SK-N-MC (cell line): Measurements from ENCODE around the gene ALPL.

Experiments used
- EZH2 ChIP-seq: fragments of 200-600 bp; sonication (generic); IDR thresholded peaks from one replicate; pipeline ENCODE4 v1.6.1; 2017; ENCODE audit warnings: antibody characterized with exemption
- FOXP2 ChIP-seq: optimal IDR thresholded peaks from 2 replicates; pipeline ENCODE3; 2011; ENCODE audit warnings: mild to moderate bottlenecking, moderate library complexity; ENCODE audit not compliant: insufficient read depth; ENCODE audit errors: extremely low read length, control extremely low read depth
- POLR2AphosphoS5 ChIP-seq: IDR thresholded peaks from 2 replicates; pipeline ENCODE4 v1.6.1; 2012; ENCODE audit warnings: mild to moderate bottlenecking, low read depth, low read length, borderline replicate concordance

GRCh38 chr1:21559788-21560567 lies 50.8 kb downstream of the ALPL start:
- TF ChIP-seq EZH2 = no peak
- TF ChIP-seq POLR2AphosphoS5 = no peak
- TF ChIP-seq FOXP2 = no peak
